ENCODE results near the gene ALG12.
"Not testable (repeated sequence)": the region's sequence is repeated elsewhere in the genome, so short reads cannot be mapped to it uniquely, and the experiment has no call there.

The ALG12 gene

GRCh38 chr22:49866646-49867045, 51.6 kb downstream of the ALG12 start:
- DNase-seq (ENCODE audit: low spot score) = no peak

- DNase-seq (ENCODE audit: low spot score) = no peak
These were observed 52.1 kb downstream of the ALG12 start for GRCh38 chr22:49866134-49866533.

GRCh38 chr22:49865156-49865555, 53.1 kb downstream of the ALG12 start:
- DNase-seq (ENCODE audit: low spot score) = no peak

GRCh38 chr22:49863931-49864330, 54.3 kb downstream of the ALG12 start:
- no peak for DNase-seq (ENCODE audit: low spot score)

GRCh38 chr22:49862496-49862776, 55.8 kb downstream of the ALG12 start:
- no peak for DNase-seq (ENCODE audit: low spot score)

GRCh38 chr22:49861642-49862495, 56.4 kb downstream of the ALG12 start:
- no peak for DNase-seq (ENCODE audit: low spot score)

GRCh38 chr22:49858827-49859226, 59.4 kb downstream of the ALG12 start:
- no peak for DNase-seq (ENCODE audit: low spot score)

- no peak for DNase-seq (ENCODE audit: low spot score)
These were observed 61.2 kb downstream of the ALG12 start for GRCh38 chr22:49856766-49857618.

- DNase-seq (ENCODE audit: low spot score) = no peak
These were observed 61.9 kb downstream of the ALG12 start for GRCh38 chr22:49856343-49856742.

- DNase-seq (ENCODE audit: low spot score) = no peak
These were observed 62.9 kb downstream of the ALG12 start for GRCh38 chr22:49855251-49855911.

GRCh38 chr22:49853981-49854831, 64.0 kb downstream of the ALG12 start:
- DNase-seq (ENCODE audit: low spot score) = no peak

- peak; percentile 99 for DNase-seq (ENCODE audit: low spot score)
These were observed 65.0 kb downstream of the ALG12 start, which contains the start of gene ZBED4 for GRCh38 chr22:49852898-49853894. TSS of gene ZBED4 (plus strand) at chr22:49853844. CDS start at chr22:49883663, 29,819 bp downstream.

GRCh38 chr22:49852568-49852897, 65.7 kb downstream of the ALG12 start:
- DNase-seq (ENCODE audit: low spot score) = not testable (repeated sequence)

GRCh38 chr22:49850959-49851802, 67.1 kb downstream of the ALG12 start:
- no peak for DNase-seq (ENCODE audit: low spot score)

All from HuH-7 (cell line).